HG02610 (cell line): Measurements from ENCODE around the gene ENTPD3.
"Not testable (repeated sequence)": the region's sequence is repeated elsewhere in the genome, so short reads cannot be mapped to it uniquely, and the experiment has no call there.

Experiments
- ATAC-seq: cut with Tn5 transposase; IDR thresholded peaks from one replicate; pipeline ENCODE4 v1.9.1; 2021; ENCODE audit warnings: mild to moderate bottlenecking, moderate library complexity; ENCODE audit not compliant: unreplicated experiment

The ENTPD3 gene

DNA sequence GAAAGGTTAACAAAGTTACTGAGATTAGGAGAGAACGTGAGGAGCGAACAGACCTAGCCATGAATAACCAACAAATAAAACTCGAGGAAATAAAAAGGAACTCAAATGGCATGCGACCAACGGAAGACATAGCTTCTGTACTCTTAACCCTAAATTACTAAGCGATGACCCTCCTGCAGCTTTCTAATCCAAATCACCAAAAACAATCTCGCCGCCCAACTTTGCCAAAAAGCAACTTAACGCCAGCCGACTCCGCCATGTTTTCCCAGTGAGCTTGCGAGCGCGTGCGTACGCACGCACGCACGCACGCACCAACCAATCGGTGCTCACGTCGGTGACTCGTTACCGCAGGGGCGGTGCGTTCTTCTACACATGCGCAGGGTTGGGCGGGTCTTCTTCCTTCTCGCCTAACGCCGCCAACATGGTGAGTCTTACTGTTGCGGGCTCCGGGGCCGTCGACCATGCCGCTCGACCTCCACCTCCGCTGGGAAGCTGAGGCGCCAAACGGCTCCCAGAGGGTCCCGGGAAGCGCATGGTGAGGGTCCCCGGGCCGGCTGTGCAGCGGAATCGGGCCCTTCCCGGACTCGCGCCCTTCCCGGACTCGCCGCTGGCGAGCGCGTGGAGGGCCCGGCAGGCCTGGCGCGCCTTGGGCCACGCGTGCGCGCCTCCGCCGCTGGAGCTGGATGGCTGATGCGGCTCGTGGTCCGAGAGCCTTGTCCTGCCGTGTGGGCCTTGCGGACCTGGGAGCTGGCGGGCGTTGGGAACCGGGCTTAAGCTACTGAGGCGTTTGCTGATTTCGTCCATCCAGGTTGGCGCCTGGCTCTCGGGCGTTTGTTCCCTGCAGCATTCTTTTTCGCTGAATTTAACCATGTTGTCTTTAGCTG lies 70.2 kb downstream of the ENTPD3 start, which contains the start of gene RPL14:
TSS of gene RPL14 (plus strand) at position 400 of the 884 bp plus-strand sequence. CDS start at position 533, 133 bp downstream.
- ATAC-seq = peak; percentile 60

DNA sequence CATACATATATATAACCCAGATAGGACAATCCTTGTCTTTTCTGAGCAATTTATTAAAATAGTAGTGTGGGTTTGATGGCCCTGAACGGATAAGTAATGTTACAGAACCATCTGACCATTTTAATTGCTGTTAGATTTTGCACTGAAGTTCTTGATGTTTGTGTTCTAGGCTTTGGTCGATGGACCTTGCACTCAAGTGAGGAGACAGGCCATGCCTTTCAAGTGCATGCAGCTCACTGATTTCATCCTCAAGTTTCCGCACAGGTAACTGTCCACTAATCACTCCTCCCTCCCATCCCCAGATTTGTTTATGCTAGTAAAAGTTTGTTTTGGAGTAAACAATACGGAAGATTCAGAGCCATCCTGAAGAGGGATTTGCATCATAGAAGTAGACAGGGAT lies 71.5 kb downstream of the ENTPD3 start:
- no peak for ATAC-seq

DNA sequence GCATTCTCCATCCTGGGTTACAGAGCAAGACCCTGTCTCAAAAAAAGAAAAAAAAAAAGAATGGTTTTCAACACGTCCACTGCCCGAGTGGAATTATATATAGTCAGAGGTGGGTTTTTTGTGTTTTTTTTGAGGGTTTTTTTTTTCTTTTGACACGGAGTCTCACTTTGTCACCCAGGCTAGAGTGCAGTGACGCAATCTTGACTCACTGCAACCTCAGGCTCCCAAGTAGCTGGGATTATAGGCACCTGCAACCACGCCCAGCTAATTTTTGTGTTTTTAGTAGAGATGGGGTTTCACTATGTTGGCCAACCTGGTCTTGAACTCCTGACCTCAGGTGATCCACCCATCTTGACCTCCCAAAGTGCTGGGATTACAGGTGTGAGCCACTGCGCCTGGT lies 73.5 kb downstream of the ENTPD3 start:
- ATAC-seq = not testable (repeated sequence)

DNA sequence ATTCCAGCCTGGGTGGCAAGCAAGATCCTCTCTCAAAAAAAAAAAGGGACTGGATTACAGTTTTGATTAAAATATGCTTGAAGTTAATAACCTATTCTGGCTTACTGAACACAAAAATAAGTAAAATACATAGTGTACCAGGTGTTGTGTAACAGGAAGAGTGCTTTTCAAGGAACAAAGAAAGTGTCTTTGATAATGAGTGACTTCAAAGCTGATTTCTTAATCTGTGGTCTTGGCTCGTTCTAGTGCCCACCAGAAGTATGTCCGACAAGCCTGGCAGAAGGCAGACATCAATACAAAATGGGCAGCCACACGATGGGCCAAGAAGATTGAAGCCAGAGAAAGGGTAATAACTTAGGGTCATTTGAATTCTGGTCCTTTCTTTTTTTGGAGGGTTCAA lies 74.2 kb downstream of the ENTPD3 start:
- no peak for ATAC-seq

DNA sequence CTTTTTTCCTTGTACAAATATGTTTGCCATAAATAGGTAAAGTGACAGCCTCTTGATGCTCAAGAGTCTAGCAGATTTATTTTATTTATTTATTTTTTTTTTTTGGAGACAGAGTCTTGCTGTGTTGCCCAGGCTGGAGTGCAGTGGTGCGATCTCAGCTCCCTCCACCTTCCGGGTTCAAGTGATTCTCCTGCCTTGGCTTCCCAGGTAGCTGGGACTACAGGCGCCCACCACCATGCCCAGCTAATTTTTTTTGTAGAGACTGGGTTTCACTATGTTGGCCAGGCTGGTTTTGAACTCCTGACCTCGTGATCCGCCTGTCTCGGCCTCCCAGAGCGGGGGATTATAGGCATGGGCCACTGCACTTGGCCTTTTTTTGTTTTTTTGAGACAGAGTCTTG lies 75.9 kb downstream of the ENTPD3 start:
- not testable (repeated sequence) for ATAC-seq

DNA sequence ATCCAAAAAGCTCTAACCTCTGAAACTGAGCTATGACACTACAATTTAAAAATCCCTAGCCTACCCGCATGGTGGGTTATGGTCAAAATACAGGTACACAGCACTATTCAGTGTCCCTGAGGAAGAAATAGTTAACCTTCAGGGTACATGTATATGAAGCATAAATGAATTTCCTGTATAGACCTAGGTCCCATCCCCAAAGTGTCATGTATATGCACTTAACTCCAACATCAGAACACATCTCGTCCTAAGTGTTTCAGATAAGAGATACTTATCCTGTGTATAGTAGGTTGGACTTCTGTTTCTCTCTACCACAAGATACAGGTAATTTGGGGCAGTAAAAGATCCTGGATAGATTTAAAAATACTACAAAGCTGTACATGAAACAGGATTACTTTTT lies 76.6 kb downstream of the ENTPD3 start:
- ATAC-seq = no peak

DNA sequence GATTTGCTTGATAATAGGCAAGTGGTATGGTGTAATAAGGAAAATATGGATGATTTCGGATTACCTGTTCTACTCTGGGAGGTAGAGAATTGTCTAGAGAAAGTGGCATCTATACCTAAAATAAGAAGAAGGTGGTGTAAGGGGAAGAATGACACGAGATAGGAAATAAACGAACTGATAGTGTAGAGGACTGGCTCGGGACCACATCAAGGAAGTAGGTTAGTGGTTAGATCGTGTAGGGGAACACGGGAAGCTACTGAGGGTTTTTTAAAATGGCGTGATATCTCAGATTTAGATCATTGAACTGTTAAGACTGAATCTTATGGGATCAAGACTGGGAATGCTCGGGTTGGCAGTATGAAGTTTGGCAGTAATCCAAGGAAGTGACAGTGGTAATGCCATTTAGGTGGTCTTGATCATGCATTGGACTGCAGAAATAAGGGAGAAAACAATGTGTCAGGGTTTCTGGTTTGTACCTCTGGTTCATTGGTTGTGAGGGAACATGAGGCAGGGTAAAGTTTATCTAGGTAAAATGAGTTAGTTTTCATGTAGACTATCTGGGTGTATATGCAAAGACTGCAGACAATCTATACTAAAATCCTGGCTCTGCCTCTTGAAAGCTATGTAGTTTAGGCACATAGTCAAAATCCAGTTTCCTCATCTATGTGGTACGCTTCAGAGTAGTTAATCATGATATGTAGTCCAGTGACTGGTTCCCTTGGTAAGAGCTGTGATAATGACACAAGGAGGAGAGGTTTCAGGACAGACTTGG lies 77.5 kb downstream of the ENTPD3 start:
- no peak for ATAC-seq

DNA sequence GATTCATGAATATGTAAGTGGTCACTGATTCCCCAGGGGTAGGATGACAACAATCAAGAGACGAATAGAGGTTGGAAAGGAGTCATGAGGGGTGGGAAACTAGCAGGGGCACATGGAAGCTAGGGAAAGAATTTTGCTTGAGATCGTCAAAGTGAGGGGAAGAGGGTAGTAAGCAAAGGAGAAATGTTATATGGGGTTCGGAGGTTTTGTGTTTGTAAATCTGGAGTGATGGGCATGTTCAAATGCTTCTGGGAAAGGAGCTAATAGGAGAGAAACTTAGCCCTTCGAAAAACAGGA lies 78.1 kb downstream of the ENTPD3 start:
- ATAC-seq = no peak

DNA sequence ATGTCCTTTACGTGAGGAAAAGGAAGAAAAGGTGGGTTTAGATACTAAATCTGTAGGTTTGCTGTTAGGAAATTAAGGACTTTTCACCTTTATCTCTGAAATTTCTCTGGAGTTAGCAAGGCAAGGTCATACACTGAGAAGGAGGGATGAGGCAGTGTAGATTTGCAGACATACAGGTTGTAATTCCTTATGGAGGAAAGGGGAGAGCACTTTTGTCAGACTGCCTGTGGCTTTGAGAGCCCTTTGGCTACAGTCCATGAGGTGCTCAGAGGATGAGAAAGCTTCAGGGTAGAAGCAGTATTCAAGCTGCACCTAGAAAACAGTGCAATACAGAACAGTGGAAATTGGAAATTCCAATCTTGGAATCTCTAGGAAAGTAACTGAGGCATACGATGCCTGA lies 78.5 kb downstream of the ENTPD3 start:
- no peak for ATAC-seq

DNA sequence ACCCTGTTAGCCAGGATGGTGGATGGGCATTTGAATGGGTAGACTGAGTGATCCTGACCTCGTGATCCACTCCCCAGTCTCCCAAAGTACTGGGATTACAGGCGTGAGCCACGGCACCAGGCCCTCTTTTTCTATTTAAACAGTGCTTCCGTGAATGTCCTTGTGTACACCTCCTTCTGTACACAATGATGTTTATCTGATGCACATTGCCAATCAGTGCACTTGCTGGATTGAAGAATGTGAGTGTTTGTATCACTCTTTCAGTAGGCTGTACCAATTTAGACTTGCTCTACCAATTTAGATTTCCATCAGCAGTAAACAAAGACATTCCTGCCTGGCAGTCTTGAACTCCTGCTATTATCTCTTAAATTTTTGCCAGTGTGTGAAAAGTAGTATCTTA lies 81.0 kb downstream of the ENTPD3 start:
- no peak for ATAC-seq

DNA sequence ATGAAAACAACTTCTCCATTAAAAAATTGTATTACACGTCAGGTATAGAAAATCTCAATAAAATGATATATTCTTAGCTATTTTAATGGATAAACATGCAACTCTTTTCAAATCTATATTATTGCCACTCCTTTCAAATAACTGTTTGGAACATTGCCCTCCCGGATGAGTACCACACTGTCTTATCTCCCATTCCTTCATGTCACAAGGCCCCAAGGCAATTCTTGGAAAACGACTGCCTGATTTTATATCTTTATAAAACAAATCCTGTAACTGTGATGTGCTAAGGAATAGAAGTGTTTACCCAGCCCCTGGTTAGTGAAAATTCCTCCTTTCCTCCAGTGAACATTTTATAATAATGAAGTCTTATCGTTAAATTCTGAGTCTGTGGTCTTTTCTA lies 83.7 kb downstream of the ENTPD3 start:
- ATAC-seq = no peak

DNA sequence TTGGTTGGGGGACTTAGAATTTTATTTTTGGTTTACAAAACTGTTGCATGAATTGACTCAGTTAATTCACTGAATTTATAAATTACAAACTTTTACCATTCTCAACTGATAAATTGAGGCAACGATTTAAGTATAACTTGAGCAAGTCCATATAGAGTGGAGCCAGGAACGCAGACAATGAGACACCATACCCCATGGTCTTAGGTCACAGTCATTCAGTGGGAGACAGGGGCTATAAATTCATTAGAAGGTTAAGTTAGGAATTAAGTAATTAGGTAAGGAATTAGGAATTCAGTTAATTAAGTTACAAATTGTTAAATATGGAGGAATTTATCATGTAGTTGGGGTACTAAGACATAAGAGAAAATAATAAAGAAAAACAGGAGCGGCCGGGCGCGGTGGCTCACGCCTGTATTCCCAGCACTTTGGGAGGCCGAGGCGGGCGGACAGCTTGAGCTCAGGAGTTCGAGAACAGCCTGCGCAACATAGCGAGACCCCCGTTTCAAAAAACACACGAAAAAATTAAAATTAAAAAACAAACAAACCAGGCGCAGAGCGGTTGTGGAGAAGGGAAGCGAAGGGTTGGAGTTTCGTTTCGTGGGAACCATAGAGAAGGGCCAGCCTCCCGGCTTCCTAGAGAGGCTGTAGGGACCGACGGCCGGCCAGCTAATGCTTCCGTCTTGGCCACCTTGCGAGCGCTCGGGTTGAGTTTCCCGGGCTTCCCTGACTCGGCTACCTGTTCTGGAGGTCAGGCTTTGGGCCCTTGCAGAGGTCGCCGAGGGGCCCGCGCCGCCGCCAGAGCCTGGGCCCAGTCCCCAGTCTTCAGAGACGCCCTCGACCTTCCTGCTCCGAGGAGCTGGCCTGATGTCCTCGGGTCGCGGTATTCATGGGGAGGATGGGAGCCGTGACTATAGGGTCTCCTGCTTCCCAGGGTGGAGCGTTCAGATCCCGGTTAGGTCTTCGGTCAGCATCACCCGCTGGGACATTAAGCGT lies 89.8 kb downstream of the ENTPD3 start, which contains the start of gene ZNF619:
TSS of gene ZNF619 (plus strand) at position 645 of the 993 bp plus-strand sequence. CDS start 858 bp downstream, outside the sequence.
- ATAC-seq = peak; percentile 87

DNA sequence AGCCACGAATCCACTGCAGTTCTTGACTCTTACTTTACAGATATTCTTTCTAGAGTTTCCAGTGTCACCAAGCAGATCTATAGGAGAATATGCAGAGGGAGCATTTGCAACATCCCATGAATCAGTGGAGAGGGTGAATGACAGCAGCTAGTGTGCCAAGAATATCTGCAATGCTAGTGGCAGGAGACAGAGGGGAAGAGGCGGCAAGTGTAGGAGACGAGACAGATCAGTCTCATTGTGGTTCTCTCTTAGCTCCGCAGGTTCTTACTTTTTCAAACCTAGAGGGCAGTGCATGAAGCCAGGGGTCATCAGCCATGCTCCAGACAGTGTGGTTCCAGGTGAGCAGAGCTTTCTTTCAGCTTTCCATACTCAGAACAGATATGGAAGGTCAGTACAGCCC lies 90.7 kb downstream of the ENTPD3 start:
- no peak for ATAC-seq
